GM13976 (cell line): Measurements from ENCODE around the gene PTMA.
A peak's percentile ranks its signal among the peaks of the same experiment; 100 is the strongest.

ENCODE experiments used
- DNase-seq: peaks from one replicate; pipeline ENCODE4 v3.0.0; 2012; ENCODE audit warnings: low spot score
- CTCF ChIP-seq: IDR thresholded peaks from 2 replicates; pipeline ENCODE4 v1.5.1; 2012; ENCODE audit warnings: borderline replicate concordance, mild to moderate bottlenecking; ENCODE audit not compliant: insufficient read depth; ENCODE audit errors: extremely low read depth, missing control alignments, control extremely low read depth
- in situ Hi-C: fragments of 300-500 bp; cut with MboI; formaldehyde crosslinking; loops from one replicate; pipeline ENCODE4 v1.12.0; 2022; ENCODE audit warnings: low sequenced_read_pairs, mixed read lengths, inconsistent platforms; ENCODE audit not compliant: unreplicated experiment

The PTMA gene

GRCh38 chr2:231713730-231714638, 5.7 kb downstream of the PTMA start:
- in situ Hi-C loops, result no loop called here
- peak; percentile 93 for TF ChIP-seq CTCF

GRCh38 chr2:231714639-231715498, 6.5 kb downstream of the PTMA start:
- TF ChIP-seq CTCF, result peak; percentile 77
- in situ Hi-C loops, result no loop called here
- DNase-seq, result peak; percentile 75

More at GRCh38 chr2:231713730-231714638, 5.7 kb downstream of the PTMA start:
- peak; percentile 81 for DNase-seq

GRCh38 chr2:231715499-231715837, 7.1 kb downstream of the PTMA start:
- TF ChIP-seq CTCF, result peak; percentile 6
- in situ Hi-C loops, result no loop called here
- DNase-seq, result no peak

- in situ Hi-C loops, result no loop called here
- DNase-seq, result no peak
- no peak for TF ChIP-seq CTCF
Observed at GRCh38 chr2:231715988-231716616, 7.8 kb downstream of the PTMA start.

GRCh38 chr2:231716666-231717280, 8.4 kb downstream of the PTMA start:
- in situ Hi-C loops, result no loop called here
- no peak for DNase-seq
- no peak for TF ChIP-seq CTCF
